ENCODE measurements around the gene USE1.

DNA sequence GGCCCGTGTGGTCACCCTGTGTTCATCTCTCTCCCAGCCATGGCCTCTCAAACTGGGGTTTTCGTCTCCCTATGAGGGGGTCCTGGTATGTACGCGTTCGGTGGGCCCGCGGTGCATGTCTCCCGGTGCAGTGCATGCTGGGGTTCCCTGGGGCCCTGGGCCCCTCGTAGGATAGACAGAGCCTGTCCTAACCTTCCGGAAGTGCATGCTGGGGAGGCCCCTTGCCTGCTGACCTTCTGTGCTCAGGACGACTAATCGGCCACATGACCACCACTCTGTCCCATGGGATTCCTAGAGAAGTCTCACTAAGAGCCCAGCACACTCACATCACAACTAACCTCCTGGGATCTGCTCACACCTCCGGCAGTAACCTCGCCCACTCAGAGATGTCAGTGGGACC lies 4.9 kb upstream of the USE1 start:
- TF ChIP-seq POLR2A (IDR thresholded peaks at IDR 0.05; ENCODE audit: low read depth, low read length) (no peak), MXI1 (IDR thresholded peaks at IDR 0.05; ENCODE audit: borderline replicate concordance, low read depth, low read length) (no peak), CTCF (conservative IDR thresholded peaks at IDR 0.05; ENCODE audit: low read depth, low read length) (no peak), ELK1 (IDR thresholded peaks at IDR 0.05; ENCODE audit: borderline replicate concordance, low read depth, low read length) (no peak)

Measured in IMR-90 (cell line).